HL-60 (cell line): ENCODE data around the gene FOXJ3.

Experiments used
- DNase-seq, 2 experiments: peaks; one replicate each; pipeline ENCODE4 v3.0.0-alpha.2; 2010 to 2020; ENCODE audit warnings: low read depth in 1 of 2, low spot score in 1 of 2
- H3K27ac ChIP-seq: fragments of 250-450 bp; sonication (Bioruptor Pico); replicated peaks from 2 replicates; pipeline ENCODE4 v1.5.1; 2020; ENCODE audit warnings: mild to moderate bottlenecking, moderate library complexity
- H3K27me3 ChIP-seq: fragments of 250-450 bp; sonication (Bioruptor Pico); 2 replicates; pipeline ENCODE4 v1.5.1; 2021; ENCODE audit warnings: mild to moderate bottlenecking, moderate library complexity; ENCODE audit not compliant: insufficient read depth, poor library complexity, severe bottlenecking
- H3K4me3 ChIP-seq: replicated peaks from 2 replicates; pipeline ENCODE4 v1.5.1; 2011; ENCODE audit warnings: mild to moderate bottlenecking, control low read depth, low read length; ENCODE audit not compliant: insufficient read depth
- CTCF ChIP-seq: IDR thresholded peaks from one replicate; pipeline ENCODE4 v1.5.1; 2011; ENCODE audit warnings: low read length, control low read depth, inconsistent platforms; ENCODE audit not compliant: insufficient read depth
- GABPA ChIP-seq: IDR thresholded peaks from 2 replicates; pipeline ENCODE4 v1.6.1; 2012; ENCODE audit warnings: low read depth
- POLR2AphosphoS5 ChIP-seq: IDR thresholded peaks from 2 replicates; pipeline ENCODE4 v1.6.1; 2012; ENCODE audit warnings: low read depth
- REST ChIP-seq: IDR thresholded peaks from 2 replicates; pipeline ENCODE4 v1.6.1; 2012; ENCODE audit warnings: low read depth; ENCODE audit not compliant: insufficient replicate concordance
- SPI1 ChIP-seq: IDR thresholded peaks from 2 replicates; pipeline ENCODE4 v1.6.1; 2012; ENCODE audit warnings: low read depth, mild to moderate bottlenecking, borderline replicate concordance

The FOXJ3 gene

GRCh38 chr1:42312576-42313212, 22.3 kb downstream of the FOXJ3 start:
- TF ChIP-seq CTCF (no peak), REST (no peak)
- no peak overlapping the region for H3K27ac ChIP-seq
- no peaks in the 10 kb centered on the region for H3K27me3 ChIP-seq
- DNase-seq, result no peak
- no peak overlapping the region for H3K4me3 ChIP-seq

- H3K4me3 ChIP-seq, result no peak overlapping the region
- no peak overlapping the region for H3K27ac ChIP-seq
- no peaks in the 10 kb centered on the region for H3K27me3 ChIP-seq
- TF ChIP-seq CTCF (no peak), SPI1 (no peak), GABPA (no peak), POLR2AphosphoS5 (no peak), REST (no peak)
- no peak for DNase-seq
Measured at GRCh38 chr1:42311897-42312296, 23.1 kb downstream of the FOXJ3 start.

GRCh38 chr1:42311138-42311537, 23.9 kb downstream of the FOXJ3 start:
- no peak overlapping the region for H3K4me3 ChIP-seq
- TF ChIP-seq GABPA (no peak), REST (no peak), POLR2AphosphoS5 (no peak), CTCF (no peak), SPI1 (no peak)
- DNase-seq, result no peak
- H3K27me3 ChIP-seq, result no peaks in the 10 kb centered on the region
- H3K27ac ChIP-seq, result no peak overlapping the region
